ENCODE measurements around the gene VWA5B2.

Gene VWA5B2

DNA sequence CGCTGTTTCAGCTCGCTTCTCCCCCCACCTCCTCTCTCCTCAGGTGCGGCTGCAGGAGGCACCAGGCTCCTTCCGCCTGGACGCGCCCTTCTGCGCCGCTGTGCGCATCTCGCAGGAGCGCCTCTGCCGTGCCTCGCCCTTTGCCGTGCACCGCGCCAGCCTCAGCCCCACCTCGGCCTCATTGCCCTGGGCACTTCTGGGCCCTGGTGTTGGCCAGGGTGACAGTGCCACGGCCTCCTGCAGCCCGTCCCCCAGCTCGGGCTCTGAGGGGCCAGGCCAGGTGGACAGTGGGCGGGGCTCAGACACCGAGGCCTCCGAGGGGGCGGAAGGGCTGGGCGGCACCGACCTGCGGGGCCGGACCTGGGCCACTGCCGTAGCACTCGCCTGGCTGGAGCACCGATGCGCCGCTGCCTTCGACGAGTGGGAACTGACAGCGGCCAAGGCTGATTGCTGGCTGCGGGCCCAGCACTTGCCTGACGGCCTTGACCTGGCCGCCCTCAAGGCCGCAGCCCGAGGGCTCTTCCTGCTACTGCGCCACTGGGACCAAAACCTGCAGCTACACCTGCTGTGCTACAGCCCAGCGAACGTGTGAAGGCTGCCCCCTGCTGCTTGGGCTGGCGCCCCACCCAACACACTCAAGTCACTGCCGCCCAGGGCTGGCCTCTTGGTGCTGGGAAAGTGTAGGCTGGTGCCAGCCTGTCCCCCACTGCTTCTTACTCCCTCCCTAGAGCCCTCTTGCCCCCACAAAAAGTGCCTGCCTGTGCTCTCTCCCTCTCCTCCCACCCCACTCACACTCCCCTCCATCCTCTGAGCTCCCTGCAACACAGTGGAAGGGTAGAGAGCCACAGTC is 12.3 kb downstream of the VWA5B2 start:
- no peak overlapping the region for H3K4me2 ChIP-seq (ENCODE audit: low read length)
- H3K4me1 ChIP-seq (ENCODE audit: control insufficient read depth in 1 of 2, insufficient read depth in 2 of 2, low read length in 2 of 2), result no peaks in the 10 kb centered on the region
- H3K4me3 ChIP-seq (ENCODE audit: low read depth, low read length), result no peak overlapping the region
- H2AFZ ChIP-seq (ENCODE audit: insufficient read depth, low read length, poor library complexity), result no peak overlapping the region
- H3K23ac ChIP-seq (ENCODE audit: low read length), result no peak overlapping the region
- no CpG with 5 or more reads among the region's 46 CpGs for WGBS (ENCODE audit: extremely low coverage, insufficient coverage, insufficient read length)
- H3K9ac ChIP-seq (ENCODE audit: low read length), result no peak overlapping the region
- H4K91ac ChIP-seq (ENCODE audit: low read depth, low read length), result no peak overlapping the region
- H3K79me2 ChIP-seq (ENCODE audit: control insufficient read depth, insufficient read depth, low read length, poor library complexity), result no peaks in the 10 kb centered on the region
- no peak overlapping the region for H4K8ac ChIP-seq (ENCODE audit: low read depth, low read length)
- H2BK120ac ChIP-seq (ENCODE audit: insufficient read depth, low read length, poor library complexity), result no peak overlapping the region
- no peaks in the 10 kb centered on the region for H3K9me3 ChIP-seq (ENCODE audit: insufficient read depth, low read depth, low read length)
- no peak overlapping the region for H2AK5ac ChIP-seq (ENCODE audit: low read length)
- H4K12ac ChIP-seq (ENCODE audit: low read depth, low read length), result no peak overlapping the region
- H3K36me3 ChIP-seq (ENCODE audit: control insufficient read depth in 1 of 2, insufficient read depth in 2 of 2, low read length in 2 of 2), result peaks cover 27 to 34% of the 10 kb centered on the region in 2 experiments
- H3K4ac ChIP-seq (ENCODE audit: low read depth, low read length), result no peak overlapping the region
- H2BK5ac ChIP-seq (ENCODE audit: low read depth, low read length, poor library complexity), result no peak overlapping the region
- no peaks in the 10 kb centered on the region for H3K27me3 ChIP-seq (ENCODE audit: insufficient read depth, low read length)
- H2BK12ac ChIP-seq (ENCODE audit: low read length), result no peak overlapping the region
- H3K14ac ChIP-seq (ENCODE audit: low read length), result no peak overlapping the region
- H3K18ac ChIP-seq (ENCODE audit: low read length), result no peak overlapping the region
- H3K27ac ChIP-seq (ENCODE audit: low read depth, low read length), result no peak overlapping the region
- peak; percentile 91 to 92 for DNase-seq
- H3K79me1 ChIP-seq (ENCODE audit: low read length), result no peaks in the 10 kb centered on the region

DNA sequence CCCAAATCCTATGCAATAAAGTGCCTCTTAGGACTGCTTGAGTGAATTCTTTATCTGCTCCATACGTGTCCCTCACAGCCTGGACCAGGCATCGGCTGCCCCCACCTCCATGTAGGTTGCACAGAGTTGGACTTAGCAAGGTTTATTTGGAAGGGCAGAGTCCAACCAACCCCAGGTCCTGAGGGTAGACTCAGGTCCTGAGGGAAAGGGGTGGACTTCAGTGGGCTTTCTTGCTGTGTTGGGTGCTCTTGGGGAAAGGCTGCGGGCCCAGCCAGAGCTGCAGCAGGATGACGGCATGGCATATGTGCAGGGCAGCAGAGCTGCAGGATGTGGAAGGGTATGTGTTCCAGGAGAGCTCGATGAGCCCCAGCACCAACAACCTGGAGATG is 12.9 kb downstream of the VWA5B2 start:
- H3K9me3 ChIP-seq (ENCODE audit: insufficient read depth, low read depth, low read length), result no peaks in the 10 kb centered on the region
- no peak overlapping the region for H2BK5ac ChIP-seq (ENCODE audit: low read depth, low read length, poor library complexity)
- no peak overlapping the region for H4K12ac ChIP-seq (ENCODE audit: low read depth, low read length)
- no peaks in the 10 kb centered on the region for H3K79me2 ChIP-seq (ENCODE audit: control insufficient read depth, insufficient read depth, low read length, poor library complexity)
- no peak overlapping the region for H2AK5ac ChIP-seq (ENCODE audit: low read length)
- no peak overlapping the region for H3K18ac ChIP-seq (ENCODE audit: low read length)
- no peaks in the 10 kb centered on the region for H3K4me1 ChIP-seq (ENCODE audit: control insufficient read depth in 1 of 2, insufficient read depth in 2 of 2, low read length in 2 of 2)
- H3K79me1 ChIP-seq (ENCODE audit: low read length), result no peaks in the 10 kb centered on the region
- peaks cover 27 to 34% of the 10 kb centered on the region in 2 experiments for H3K36me3 ChIP-seq (ENCODE audit: control insufficient read depth in 1 of 2, insufficient read depth in 2 of 2, low read length in 2 of 2)
- H3K27me3 ChIP-seq (ENCODE audit: insufficient read depth, low read length), result no peaks in the 10 kb centered on the region
- no peak overlapping the region for H2BK12ac ChIP-seq (ENCODE audit: low read length)
- no peak overlapping the region for H4K91ac ChIP-seq (ENCODE audit: low read depth, low read length)
- no CpG with 5 or more reads among the region's 5 CpGs for WGBS (ENCODE audit: extremely low coverage, insufficient coverage, insufficient read length)
- H4K8ac ChIP-seq (ENCODE audit: low read depth, low read length), result no peak overlapping the region
- H3K4me3 ChIP-seq (ENCODE audit: low read depth, low read length), result no peak overlapping the region
- no peak overlapping the region for H2BK120ac ChIP-seq (ENCODE audit: insufficient read depth, low read length, poor library complexity)
- H3K9ac ChIP-seq (ENCODE audit: low read length), result no peak overlapping the region
- H3K27ac ChIP-seq (ENCODE audit: low read depth, low read length), result no peak overlapping the region
- H2AFZ ChIP-seq (ENCODE audit: insufficient read depth, low read length, poor library complexity), result no peak overlapping the region
- H3K23ac ChIP-seq (ENCODE audit: low read length), result no peak overlapping the region
- no peak overlapping the region for H3K4me2 ChIP-seq (ENCODE audit: low read length)
- DNase-seq, result no peak
- H3K14ac ChIP-seq (ENCODE audit: low read length), result no peak overlapping the region
- H3K4ac ChIP-seq (ENCODE audit: low read depth, low read length), result no peak overlapping the region

DNA sequence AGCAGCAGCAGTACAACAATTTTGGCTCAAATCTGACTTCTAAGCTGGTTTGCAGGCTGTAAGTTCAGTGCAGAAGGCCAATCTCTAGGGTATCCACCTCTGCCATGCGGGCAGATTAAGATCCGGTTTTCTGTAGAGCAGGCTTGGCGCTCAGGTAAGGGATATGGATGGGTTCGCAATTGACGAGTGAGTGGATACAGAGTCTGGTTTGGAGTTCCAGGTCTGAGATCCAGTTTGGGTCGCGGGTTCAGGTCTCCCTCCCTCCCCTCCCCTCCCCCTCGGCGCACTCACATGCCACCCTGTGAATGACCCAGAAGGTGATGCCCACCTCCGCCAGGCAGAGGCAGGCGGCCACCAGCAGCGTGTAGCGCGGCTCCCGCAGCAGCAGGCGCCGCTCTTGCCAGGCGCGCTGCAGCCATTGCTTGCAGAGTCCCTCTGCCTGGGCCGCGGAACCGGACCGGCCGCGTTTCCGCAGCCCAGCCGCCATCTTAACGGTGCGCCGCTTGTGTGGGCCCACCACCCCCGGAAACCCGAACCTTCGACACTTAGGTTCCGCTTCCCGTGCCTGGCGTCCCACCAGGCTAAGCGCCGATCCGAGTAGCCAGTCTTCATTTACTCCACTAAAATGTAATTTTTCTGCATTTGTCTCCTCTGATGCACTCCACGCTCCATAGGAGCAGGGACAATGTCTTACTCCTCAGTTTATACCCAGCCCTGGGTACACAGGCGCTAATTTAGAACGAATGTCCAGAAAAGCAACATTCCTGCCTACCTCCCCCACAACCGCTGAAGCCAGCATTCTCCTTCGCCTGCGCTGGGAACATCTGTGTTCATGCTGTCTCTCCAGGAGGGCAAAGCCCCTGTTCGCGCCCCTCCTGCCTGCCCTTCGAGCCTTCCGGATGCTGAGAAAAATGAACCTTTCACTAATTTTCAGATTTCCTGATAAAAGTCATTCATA is 19.3 kb downstream of the VWA5B2 start, which contains the start of gene ALG3:
Gene ALG3, minus strand, starts transcription at position 509 of the 958 bp plus-strand sequence. Its CDS starts 22 bp downstream, at position 487.
- Histone ChIP-seq H3K27me3 (ENCODE audit: insufficient read depth, low read length) (no peaks in the 10 kb centered on the region), H2AFZ (ENCODE audit: insufficient read depth, low read length, poor library complexity) (peak within 1 kb of the TSS; percentile 95), H3K79me1 (ENCODE audit: low read length) (peaks cover 13% of the 10 kb centered on the region), H3K4me2 (ENCODE audit: low read length) (peak within 1 kb of the TSS; percentile 92), H3K14ac (ENCODE audit: low read length) (peak within 1 kb of the TSS; percentile 95), H3K36me3 (ENCODE audit: control insufficient read depth in 1 of 2, insufficient read depth in 2 of 2, low read length in 2 of 2) (peaks cover 15 to 18% of the 10 kb centered on the region in 2 experiments), H3K9me3 (ENCODE audit: insufficient read depth, low read depth, low read length) (peaks cover 2% of the 10 kb centered on the region), H2BK12ac (ENCODE audit: low read length) (no peak within 1 kb of the TSS), H4K8ac (ENCODE audit: low read depth, low read length) (peak within 1 kb of the TSS; percentile 98), H4K91ac (ENCODE audit: low read depth, low read length) (peak within 1 kb of the TSS; percentile 79), H2AK5ac (ENCODE audit: low read length) (no peak within 1 kb of the TSS), H3K23ac (ENCODE audit: low read length) (peak within 1 kb of the TSS; percentile 16), H2BK5ac (ENCODE audit: low read depth, low read length, poor library complexity) (peak within 1 kb of the TSS; percentile 83), H3K4ac (ENCODE audit: low read depth, low read length) (peak within 1 kb of the TSS; percentile 77), H3K9ac (ENCODE audit: low read length) (peak within 1 kb of the TSS; percentile 90), H3K27ac (ENCODE audit: low read depth, low read length) (peak within 1 kb of the TSS; percentile 60), H3K18ac (ENCODE audit: low read length) (peak within 1 kb of the TSS; percentile 93), H3K4me1 (ENCODE audit: control insufficient read depth in 1 of 2, insufficient read depth in 2 of 2, low read length in 2 of 2) (peaks cover 0 to 4% of the 10 kb centered on the region in 2 experiments), H3K4me3 (ENCODE audit: low read depth, low read length) (peak within 1 kb of the TSS; percentile 100), H3K79me2 (ENCODE audit: control insufficient read depth, insufficient read depth, low read length, poor library complexity) (peaks cover 10% of the 10 kb centered on the region), H2BK120ac (ENCODE audit: insufficient read depth, low read length, poor library complexity) (peak within 1 kb of the TSS; percentile 61), H4K12ac (ENCODE audit: low read depth, low read length) (peak within 1 kb of the TSS; percentile 93)
- no CpG with 5 or more reads among the region's 49 CpGs for WGBS (ENCODE audit: extremely low coverage, insufficient coverage, insufficient read length)
- peak; percentile 88 to 97 for DNase-seq

All from trophoblast cell (in vitro differentiated cells and primary cell).